Spinal cord (tissue), 10 donors: ENCODE results near the gene LEFTY2. TPM values are rescaled to one million over a fixed set of nuclear protein-coding genes. Genes with fewer than 3 reads are reported as not detected.

Source experiments
- DNase-seq, 6 donors: peaks; one replicate each; pipeline versions ENCODE4 v3.0.0 to v3.0.0-alpha.2; 2013 to 2015; ENCODE audit warnings: low spot score in 6 of 6, low read depth in 4 of 6
- H3K27ac ChIP-seq: one replicate; pipeline ENCODE4 v1.5.1; 2013; ENCODE audit warnings: low read depth, low read length, control low read depth
- H3K27me3 ChIP-seq: one replicate; pipeline ENCODE4 v1.6.1; 2013; ENCODE audit warnings: low read length; ENCODE audit not compliant: control insufficient read depth, insufficient read depth
- H3K36me3 ChIP-seq: one replicate; pipeline ENCODE4 v1.6.1; 2013; ENCODE audit warnings: low read length; ENCODE audit not compliant: control insufficient read depth, insufficient read depth
- H3K4me1 ChIP-seq: one replicate; pipeline ENCODE4 v1.6.1; 2013; ENCODE audit warnings: low read length; ENCODE audit not compliant: control insufficient read depth, insufficient read depth
- H3K4me3 ChIP-seq: one replicate; pipeline ENCODE4 v1.5.1; 2013; ENCODE audit warnings: low read depth, low read length, control low read depth
- H3K9me3 ChIP-seq: one replicate; pipeline ENCODE4 v1.6.1; 2013; ENCODE audit warnings: low read length; ENCODE audit not compliant: control insufficient read depth, insufficient read depth
- whole genome bisulfite sequencing: methylation state at CpG from one replicate; pipeline ENCODE4 v1.1.5; 2013; ENCODE audit warnings: missing lambda C conversion rate; ENCODE audit not compliant: insufficient coverage; 5-methylcytosine and 5-hydroxymethylcytosine counted together
- polyA plus RNA-seq, 2 donors: library from polyadenylated mRNA; unstranded; fragments of 120-200 nt; gene quantifications; one replicate each; pipeline ENCODE4 v1.2.1, GENCODE V29; 2013; ENCODE audit not compliant: insufficient read length in 2 of 2
- total RNA-seq, 2 donors: library from RNA; depleted of rRNA in 1 of 2; stranded (reverse); fragments of 120-200 nt in 1 of 2; fragments of >200 nt in 1 of 2; gene quantifications; one replicate each; pipeline versions ENCODE4 v1.2.3 to v1.2.4, GENCODE V29; 2013 to 2014
- donor health status: healthy.

Gene LEFTY2
- total and polyA plus RNA-seq, 4 donors: 0.25 to 0.56 (median 0.42) TPM

DNA sequence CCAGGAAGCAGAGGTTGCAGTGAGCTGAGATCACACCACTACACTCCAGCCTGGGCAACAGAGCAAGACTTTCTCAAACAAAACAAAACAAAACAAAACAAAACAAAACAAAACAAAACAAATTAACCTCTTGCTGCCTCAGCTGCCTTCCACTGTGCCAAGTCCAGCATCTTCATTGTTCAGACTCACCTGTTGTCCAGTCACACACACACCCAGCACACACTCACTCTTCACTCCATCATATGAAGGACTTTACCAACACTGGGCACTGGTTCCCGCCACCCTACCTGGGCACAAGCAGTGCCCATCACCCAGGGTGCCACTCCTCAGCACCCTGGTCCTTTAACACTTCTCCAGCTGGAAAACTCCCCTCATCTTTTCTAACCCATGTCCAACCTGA is 31.5 kb downstream of the LEFTY2 start:
- Histone ChIP-seq H3K4me3 (no peak overlapping the region), H3K36me3 (peaks cover 12% of the 10 kb centered on the region), H3K9me3 (no peaks in the 10 kb centered on the region), H3K27me3 (no peaks in the 10 kb centered on the region), H3K4me1 (peaks cover 8% of the 10 kb centered on the region), H3K27ac (no peak overlapping the region)
- no peak for DNase-seq
- WGBS: 90% methylated on average over 1 of the region's 1 CpG

DNA sequence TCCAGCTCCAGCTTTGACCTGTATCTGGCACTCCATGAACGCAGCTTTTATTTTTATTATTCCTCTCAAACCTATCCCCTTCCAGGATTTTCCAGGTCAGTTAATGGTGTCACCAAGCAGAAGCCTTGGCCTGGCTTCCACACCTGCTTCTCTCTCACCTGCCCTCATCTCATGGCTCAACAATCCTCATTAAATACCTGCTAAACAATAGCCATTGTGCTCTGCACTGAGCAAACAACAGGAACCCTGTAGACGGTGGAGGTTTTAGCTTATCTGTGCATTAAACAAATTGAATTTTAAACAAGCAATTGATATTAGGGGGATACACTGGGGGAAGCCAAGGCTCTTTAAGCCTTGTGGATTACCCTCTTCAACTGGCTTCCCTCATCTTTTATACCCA is 32.2 kb downstream of the LEFTY2 start:
- no peak overlapping the region for H3K27ac ChIP-seq
- WGBS: 83% methylated on average over 1 of the region's 2 CpGs
- H3K4me1 ChIP-seq: peaks cover 7% of the 10 kb centered on the region
- H3K27me3 ChIP-seq: no peaks in the 10 kb centered on the region
- H3K9me3 ChIP-seq: no peaks in the 10 kb centered on the region
- peaks cover 12% of the 10 kb centered on the region for H3K36me3 ChIP-seq
- H3K4me3 ChIP-seq: no peak overlapping the region
- no peak for DNase-seq

DNA sequence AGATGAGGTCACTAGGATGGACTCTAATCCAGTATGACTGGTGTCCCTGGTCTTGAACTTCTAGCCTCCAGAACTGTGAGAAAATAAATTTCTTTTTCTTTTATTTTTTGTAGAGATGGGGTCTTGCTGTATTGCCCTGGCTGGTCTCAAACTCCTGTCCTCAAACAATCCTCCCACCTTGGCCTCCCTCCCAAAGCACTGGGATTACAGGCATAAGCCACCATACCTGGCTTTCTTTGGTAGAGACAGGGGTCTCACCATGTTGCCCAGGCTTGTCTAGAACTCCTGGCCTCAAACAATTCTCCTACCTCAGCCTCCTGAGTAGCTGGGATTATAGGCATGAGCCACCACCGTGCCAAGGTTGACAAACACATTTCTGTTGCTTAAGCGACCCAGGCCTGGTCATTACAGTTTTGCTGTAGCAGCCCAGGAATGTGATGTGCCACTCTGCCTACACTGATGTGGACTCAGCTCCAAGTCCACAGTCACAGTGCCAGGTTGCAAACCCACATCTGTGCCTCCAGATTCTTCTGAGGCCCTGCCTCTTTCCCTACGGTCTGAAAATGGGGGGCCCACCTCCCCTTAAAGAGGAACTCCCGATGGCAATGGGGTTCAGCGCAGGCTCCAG is 32.9 kb downstream of the LEFTY2 start:
- WGBS: 77% methylated on average over 5 of the region's 5 CpGs
- Histone ChIP-seq H3K4me3 (no peak overlapping the region), H3K27me3 (no peaks in the 10 kb centered on the region), H3K27ac (no peak overlapping the region), H3K9me3 (no peaks in the 10 kb centered on the region), H3K4me1 (peaks cover 7% of the 10 kb centered on the region), H3K36me3 (peaks cover 12% of the 10 kb centered on the region)
- no peak for DNase-seq

DNA sequence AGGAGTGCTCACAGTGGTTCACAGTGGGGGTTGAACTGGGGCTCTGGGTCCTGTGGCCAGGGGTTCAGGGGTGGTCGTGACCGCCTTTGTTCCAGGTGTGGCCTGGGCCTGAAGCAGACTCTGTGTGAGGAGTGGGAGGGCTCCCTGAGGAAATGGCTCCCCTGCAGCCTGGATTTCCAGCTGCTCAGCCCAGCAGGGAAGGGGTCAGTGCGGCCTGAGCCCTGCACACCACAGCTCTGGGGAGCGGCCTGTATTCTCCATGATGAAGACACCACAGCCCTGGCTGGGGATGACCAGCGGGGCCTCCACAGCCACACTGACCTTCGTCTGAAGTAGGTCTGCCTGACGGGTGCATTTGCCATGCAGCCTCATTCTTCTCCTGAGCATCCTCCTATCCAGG is 33.7 kb downstream of the LEFTY2 start:
- Histone ChIP-seq H3K27ac (no peak overlapping the region), H3K27me3 (no peaks in the 10 kb centered on the region), H3K36me3 (peaks cover 12% of the 10 kb centered on the region), H3K9me3 (no peaks in the 10 kb centered on the region), H3K4me3 (no peak overlapping the region), H3K4me1 (peaks cover 7% of the 10 kb centered on the region)
- WGBS: 89% methylated on average over 7 of the region's 7 CpGs
- no peak for DNase-seq

DNA sequence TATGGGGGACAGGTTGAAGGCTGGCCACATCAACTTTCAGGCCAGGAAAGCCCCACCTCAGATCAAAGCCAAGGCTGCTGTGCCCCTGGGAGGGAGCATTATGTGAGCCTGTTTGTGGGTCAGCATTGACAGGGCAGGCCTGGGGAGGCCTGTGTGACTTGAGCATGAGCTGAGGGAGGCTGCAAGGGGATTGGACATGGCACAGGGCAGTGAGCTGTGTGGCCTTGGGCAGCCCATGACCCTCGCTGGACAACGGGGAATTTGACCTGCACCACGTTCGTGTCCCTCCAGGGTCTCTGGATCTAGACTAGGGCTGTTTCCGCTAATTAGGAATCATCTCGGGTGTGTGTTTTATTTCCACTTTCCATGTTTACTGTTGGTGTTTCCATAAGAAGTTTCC is 34.6 kb downstream of the LEFTY2 start:
- no peak for DNase-seq
- Histone ChIP-seq H3K27me3 (no peaks in the 10 kb centered on the region), H3K27ac (no peak overlapping the region), H3K4me1 (peaks cover 5% of the 10 kb centered on the region), H3K9me3 (no peaks in the 10 kb centered on the region), H3K4me3 (no peak overlapping the region), H3K36me3 (peaks cover 8% of the 10 kb centered on the region)
- 90% methylated on average over 6 of the region's 6 CpGs for WGBS

DNA sequence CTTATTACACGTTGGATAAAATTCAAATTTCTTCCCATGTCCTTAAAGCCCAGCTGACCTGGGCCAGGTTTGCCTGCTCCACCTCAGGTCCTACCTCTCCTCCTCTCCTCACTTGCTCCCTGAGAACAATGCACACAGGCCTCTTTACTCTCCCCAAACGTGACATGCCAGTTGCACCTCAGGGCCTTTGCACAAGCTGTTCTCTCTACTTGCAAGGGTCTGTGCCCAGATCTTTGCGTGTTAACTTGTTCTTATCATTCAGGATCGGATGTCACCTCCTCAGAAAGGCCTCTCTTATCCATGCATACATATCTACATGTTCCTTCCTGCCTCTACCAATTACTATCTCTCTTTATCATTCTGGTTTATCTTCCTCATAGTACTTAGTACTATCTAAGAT is 37.4 kb downstream of the LEFTY2 start:
- H3K9me3 ChIP-seq: no peaks in the 10 kb centered on the region
- peaks cover 5% of the 10 kb centered on the region for H3K36me3 ChIP-seq
- WGBS: 89% methylated on average over 4 of the region's 4 CpGs
- no peaks in the 10 kb centered on the region for H3K4me1 ChIP-seq
- no peak overlapping the region for H3K27ac ChIP-seq
- DNase-seq: no peak
- no peak overlapping the region for H3K4me3 ChIP-seq
- no peaks in the 10 kb centered on the region for H3K27me3 ChIP-seq

DNA sequence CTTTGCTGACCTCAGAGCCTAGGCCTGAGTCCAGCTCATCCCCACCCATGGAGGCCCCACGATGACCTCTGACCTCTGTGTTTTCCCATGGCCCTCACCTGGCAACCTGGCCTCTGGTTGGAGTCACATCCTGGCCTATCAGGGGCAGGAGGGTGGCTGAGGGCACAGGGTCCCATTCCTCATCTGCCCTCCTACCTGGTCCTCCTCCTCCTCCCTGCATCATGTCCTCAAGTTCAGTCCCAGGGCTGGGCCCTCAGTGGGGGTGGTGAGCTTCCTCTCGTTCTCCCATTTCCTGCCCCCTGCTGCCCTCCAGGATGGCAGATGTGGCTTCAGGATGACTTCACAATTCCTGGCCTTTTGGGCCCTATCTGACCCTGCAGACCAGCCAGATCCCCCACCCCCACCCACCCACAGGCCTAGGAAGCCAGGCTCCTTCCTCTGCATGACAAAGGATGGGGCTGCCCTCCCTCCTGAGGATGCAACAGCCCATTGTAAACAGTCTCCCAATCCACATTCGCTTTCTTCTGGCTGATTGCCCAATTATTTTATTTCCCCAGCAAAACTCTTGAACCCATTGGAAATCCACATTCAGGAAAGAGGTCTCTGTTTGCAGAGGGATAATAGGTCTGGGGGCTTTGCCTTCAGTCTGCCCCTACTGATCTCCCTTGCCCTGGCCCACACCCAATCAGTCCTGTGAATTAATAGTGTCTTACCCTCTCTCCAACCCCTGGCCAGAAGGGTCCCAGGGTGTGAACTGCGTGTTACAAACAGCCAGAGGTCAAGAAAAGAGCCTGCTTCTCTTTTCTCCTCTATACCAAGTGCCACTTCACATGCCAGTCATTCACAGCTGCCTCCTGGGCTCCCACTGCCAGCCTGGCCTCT is 41.7 kb downstream of the LEFTY2 start:
- DNase-seq: no peak
- H3K4me1 ChIP-seq: no peaks in the 10 kb centered on the region
- no peaks in the 10 kb centered on the region for H3K27me3 ChIP-seq
- H3K9me3 ChIP-seq: no peaks in the 10 kb centered on the region
- WGBS: 47% methylated on average over 4 of the region's 4 CpGs
- H3K4me3 ChIP-seq: no peak overlapping the region
- H3K36me3 ChIP-seq: no peaks in the 10 kb centered on the region
- no peak overlapping the region for H3K27ac ChIP-seq

DNA sequence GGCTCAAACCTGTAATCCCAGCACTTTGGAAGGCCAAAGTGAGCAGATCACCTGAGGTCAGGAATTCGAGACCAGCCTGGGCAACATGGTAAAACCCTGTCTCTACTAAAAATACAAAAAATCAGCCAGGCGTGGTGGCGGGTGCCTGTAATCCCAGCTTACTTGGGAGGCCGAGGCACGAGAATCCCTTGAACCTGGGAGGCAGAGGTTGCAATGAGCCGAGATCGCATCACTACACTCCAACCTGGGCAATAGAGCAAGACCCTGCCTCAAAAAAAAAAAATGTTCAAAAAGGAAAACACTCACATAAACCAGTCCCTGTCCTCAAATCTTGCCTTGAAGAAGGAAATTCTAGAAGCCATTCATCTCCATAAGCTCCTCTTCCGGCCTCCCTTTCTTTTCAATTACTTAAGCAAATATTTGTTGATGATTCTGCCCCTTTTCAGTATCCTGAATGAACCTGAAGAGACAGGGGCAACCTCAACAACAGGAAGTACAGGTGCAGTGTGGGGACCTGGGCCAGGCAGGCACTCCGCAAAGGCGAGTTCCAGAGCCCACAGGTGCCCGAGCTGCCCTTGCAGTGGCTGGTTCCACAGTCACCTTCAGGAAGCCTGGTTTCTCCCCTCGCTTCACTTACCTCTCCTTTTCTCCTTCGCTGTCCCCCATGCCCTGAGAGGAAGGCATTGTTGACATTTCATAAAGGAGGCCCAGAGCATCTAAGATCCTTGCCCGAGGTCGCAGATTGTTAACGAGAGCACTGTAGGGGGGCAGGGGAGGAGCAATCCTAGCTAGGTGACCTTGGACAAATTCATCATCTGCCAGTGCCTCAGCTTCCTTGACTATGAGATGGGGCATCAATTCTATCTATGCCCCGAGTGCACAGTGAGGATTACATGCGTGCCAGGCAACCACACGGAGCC is 43.2 kb downstream of the LEFTY2 start:
- no peak overlapping the region for H3K27ac ChIP-seq
- no peaks in the 10 kb centered on the region for H3K9me3 ChIP-seq
- WGBS: 89% methylated on average over 15 of the region's 19 CpGs
- no peak overlapping the region for H3K4me3 ChIP-seq
- no peak for DNase-seq
- H3K4me1 ChIP-seq: no peaks in the 10 kb centered on the region
- H3K36me3 ChIP-seq: no peaks in the 10 kb centered on the region
- H3K27me3 ChIP-seq: no peaks in the 10 kb centered on the region

DNA sequence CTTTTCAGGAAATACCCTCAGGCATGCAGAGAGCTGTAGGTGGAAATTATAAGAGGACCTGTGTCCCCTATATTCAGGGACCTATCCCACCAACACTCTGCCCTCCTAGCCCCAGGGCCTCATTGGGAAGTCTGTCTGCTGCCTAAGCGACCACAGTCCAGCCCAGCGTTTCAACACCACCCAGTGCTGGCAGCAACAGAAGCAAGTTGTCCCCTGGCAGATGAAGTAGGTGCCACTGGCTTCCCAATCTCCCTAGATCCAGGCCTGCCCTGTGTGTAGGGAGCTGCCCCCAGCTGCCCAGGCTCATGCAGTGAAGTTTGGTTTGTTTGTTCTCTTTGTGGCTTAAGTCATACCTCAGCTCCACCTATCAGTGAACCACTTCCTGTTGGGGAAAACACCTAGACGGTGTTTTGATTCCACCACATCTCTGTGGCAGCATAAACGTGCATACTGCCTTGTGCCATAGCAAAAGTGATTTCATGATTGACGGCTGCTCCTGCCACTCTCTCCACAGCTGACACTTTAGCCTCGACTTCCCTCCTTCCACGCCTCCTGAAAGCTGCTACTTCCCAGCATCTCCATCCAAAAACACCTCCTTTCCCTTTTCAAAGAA is 44.0 kb downstream of the LEFTY2 start:
- Histone ChIP-seq H3K36me3 (no peaks in the 10 kb centered on the region), H3K4me1 (no peaks in the 10 kb centered on the region), H3K27me3 (no peaks in the 10 kb centered on the region), H3K27ac (no peak overlapping the region), H3K4me3 (no peak overlapping the region), H3K9me3 (no peaks in the 10 kb centered on the region)
- no peak for DNase-seq
- WGBS: 82% methylated on average over 7 of the region's 7 CpGs
